Measurements from ENCODE around the gene ANKFY1.

The ANKFY1 gene

DNA sequence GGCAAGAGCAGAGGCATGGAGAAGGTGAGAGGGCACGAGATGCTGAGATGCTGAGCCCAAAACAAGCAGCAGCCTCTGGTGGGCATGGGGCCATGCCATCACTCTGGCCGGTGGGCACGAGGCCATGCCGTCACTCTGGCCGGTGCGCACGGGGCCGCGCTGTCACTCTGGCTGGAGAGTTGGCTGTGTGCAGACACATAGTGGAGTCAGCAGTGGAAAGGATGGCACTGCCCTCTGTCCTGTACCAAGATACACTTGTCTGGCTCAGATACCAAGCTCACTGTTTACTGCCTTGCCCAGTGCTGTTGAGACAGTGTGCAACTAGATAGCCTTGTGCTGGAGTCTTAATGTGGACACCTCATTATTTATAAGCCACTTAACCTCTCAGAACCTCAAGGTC is 75.7 kb downstream of the ANKFY1 start:
- TF ChIP-seq, protein P1, sequence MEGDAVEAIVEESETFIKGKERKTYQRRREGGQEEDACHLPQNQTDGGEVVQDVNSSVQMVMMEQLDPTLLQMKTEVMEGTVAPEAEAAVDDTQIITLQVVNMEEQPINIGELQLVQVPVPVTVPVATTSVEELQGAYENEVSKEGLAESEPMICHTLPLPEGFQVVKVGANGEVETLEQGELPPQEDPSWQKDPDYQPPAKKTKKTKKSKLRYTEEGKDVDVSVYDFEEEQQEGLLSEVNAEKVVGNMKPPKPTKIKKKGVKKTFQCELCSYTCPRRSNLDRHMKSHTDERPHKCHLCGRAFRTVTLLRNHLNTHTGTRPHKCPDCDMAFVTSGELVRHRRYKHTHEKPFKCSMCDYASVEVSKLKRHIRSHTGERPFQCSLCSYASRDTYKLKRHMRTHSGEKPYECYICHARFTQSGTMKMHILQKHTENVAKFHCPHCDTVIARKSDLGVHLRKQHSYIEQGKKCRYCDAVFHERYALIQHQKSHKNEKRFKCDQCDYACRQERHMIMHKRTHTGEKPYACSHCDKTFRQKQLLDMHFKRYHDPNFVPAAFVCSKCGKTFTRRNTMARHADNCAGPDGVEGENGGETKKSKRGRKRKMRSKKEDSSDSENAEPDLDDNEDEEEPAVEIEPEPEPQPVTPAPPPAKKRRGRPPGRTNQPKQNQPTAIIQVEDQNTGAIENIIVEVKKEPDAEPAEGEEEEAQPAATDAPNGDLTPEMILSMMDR (IDR thresholded peaks at IDR 0.05) = no peak
- TF ChIP-seq ZFX (IDR thresholded peaks at IDR 0.05; ENCODE audit: borderline replicate concordance) = no peak
- no peak overlapping the region for H3K27ac ChIP-seq

DNA sequence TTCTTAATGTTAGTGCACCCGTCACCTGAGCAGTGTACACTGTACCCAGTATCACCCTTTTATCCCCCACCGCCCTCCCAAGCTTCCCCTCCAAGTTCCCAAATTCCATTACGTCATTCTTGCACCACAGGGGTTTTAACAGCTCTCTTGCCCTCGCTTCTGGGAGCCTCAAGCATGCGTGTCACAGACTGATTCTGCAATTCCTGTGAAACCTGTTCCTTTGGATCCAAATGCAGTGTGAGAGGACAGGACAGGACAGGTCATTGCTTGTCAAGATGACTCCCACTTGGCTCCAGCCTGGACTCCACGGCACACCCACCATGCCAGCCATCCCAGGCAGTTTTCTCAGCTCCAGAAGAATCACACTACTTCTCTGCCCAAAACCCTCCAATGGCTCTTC is 76.7 kb downstream of the ANKFY1 start:
- TF ChIP-seq ZFX (IDR thresholded peaks at IDR 0.05; ENCODE audit: borderline replicate concordance) = no peak
- TF ChIP-seq, protein P1 (IDR thresholded peaks at IDR 0.05) = no peak
- no peak overlapping the region for H3K27ac ChIP-seq

DNA sequence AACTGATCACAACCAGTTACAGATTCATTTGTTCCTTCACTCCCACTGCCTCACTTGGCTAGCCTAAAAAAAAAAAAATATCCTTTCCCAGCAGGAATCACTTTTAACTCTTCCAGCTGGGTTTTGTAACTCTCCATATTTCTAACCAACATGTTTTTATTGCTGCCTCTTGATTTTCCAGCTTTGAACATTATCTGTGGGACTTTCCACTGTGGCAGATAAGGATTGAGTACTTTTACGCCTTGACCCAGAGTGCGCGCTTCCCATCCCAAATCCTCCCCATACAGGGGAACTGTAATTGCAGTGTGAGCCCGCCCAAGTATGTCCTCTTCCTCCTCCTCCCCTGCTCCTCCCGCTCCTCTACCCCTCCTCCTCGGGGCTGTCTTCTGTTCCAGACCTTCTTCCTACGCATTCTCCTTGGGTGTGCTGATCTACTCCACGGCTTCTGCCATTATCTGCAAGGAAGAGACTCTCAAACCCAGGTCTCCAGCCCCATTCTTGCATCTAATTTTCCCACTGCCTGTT is 77.4 kb downstream of the ANKFY1 start:
- TF ChIP-seq ZFX (IDR thresholded peaks at IDR 0.05; ENCODE audit: borderline replicate concordance) = no peak
- TF ChIP-seq, protein P1 (IDR thresholded peaks at IDR 0.05) = no peak
- no peak overlapping the region for H3K27ac ChIP-seq

DNA sequence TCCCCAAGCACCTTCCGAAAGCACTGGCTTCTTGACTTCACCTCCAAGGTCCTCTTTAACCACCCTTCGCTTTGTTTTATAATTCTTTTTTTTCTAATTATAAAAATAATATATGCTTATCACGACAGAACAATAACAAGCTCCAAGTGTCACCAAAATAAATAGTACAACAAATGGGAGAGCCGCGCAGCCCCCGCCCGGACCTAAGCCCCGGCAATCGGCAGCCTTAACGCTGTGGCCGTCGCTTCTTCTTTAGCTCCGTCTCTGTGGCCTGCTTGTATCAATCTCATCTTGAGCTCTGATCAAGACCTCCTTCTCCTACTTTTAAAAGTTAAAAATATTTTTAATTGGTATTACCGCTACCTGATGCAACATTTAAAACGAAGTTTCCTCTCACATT is 78.1 kb downstream of the ANKFY1 start:
- no peak overlapping the region for H3K27ac ChIP-seq
- TF ChIP-seq, protein P1 (IDR thresholded peaks at IDR 0.05) = no peak
- TF ChIP-seq ZFX (IDR thresholded peaks at IDR 0.05; ENCODE audit: borderline replicate concordance) = no peak

DNA sequence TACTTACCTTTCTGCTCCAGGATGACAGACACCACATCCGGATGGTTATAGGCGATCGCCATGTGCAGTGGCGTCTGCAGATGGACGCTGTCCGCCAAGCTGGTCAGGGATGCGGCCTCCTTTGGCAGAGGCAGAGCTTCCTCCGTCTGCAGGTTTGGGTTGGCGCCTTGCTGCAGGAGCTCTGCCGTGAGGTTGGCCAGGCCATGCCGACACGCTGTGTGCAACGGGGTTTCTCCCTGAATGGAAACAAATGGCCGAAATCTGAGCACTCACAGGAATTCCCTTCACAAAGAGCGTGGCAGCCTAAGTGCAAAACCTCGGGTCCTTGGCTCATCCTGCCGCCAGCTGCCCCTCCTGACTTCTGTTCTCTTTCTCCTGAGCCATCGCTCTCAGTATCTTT is 79.0 kb downstream of the ANKFY1 start:
- TF ChIP-seq, protein P1 (IDR thresholded peaks at IDR 0.05) = no peak
- no peak for TF ChIP-seq ZFX (IDR thresholded peaks at IDR 0.05; ENCODE audit: borderline replicate concordance)
- H3K27ac ChIP-seq = no peak overlapping the region

DNA sequence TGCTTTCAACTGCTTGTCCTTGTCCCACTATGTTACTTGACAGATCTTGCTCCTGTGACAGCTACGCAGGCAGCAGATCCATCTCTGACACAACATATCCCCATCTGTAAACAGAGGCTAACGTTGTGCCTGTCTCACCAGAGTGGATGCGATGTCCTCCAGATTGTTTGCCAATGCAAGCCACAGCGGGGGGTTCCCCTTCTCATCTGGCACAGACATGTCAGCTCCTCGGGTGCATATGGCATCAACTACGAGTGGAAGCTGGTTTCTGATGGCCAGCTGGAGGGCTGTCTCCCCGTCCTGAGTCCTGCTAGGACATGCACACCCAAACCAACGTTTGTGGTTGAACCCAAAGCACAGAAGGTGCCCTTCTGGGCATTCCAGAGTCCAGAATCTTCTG is 81.7 kb downstream of the ANKFY1 start:
- H3K27ac ChIP-seq = no peak overlapping the region
- no peak for TF ChIP-seq ZFX (IDR thresholded peaks at IDR 0.05; ENCODE audit: borderline replicate concordance)
- TF ChIP-seq, protein P1 (IDR thresholded peaks at IDR 0.05) = no peak

DNA sequence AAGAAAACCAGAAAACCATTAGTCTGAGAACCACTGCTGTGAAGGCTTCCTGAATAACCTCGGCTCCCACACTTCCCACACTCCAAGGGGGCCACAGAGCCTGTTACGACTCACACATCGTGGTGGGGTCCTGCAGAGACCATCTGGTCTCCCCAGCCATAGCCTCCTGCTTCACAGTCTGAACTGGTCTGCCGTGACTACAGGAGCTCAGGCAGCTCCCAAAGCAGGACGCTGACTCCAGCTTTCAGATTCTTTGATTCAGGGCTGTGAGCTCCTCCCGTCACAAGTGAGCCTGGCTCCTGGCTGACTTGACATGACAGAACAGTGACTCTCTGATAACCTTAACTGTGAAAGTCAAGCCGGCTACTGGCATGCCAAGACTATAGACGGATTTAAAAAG is 83.0 kb downstream of the ANKFY1 start:
- TF ChIP-seq, protein P1 (IDR thresholded peaks at IDR 0.05) = no peak
- TF ChIP-seq ZFX (IDR thresholded peaks at IDR 0.05; ENCODE audit: borderline replicate concordance) = no peak
- H3K27ac ChIP-seq = no peak overlapping the region

Data from 22Rv1 (cell line).